Pons (tissue), 1 donor: ENCODE data around the gene GRIN3B.
A peak's percentile ranks its signal among the peaks of the same experiment; 100 is the strongest.

Experiments used
- DNase-seq: peaks from one replicate; pipeline ENCODE4 v3.0.0-alpha.2; 2016; ENCODE audit warnings: low spot score

GRIN3B gene

GRCh38 chr19:964116-964520 is 36.1 kb upstream of the GRIN3B start:
- no peak for DNase-seq

- no peak for DNase-seq
Observed at GRCh38 chr19:964761-965694, 35.2 kb upstream of the GRIN3B start.

- DNase-seq = no peak
Observed at GRCh38 chr19:966485-967088, 33.6 kb upstream of the GRIN3B start.

- DNase-seq = no peak
Observed at GRCh38 chr19:970695-971094, 29.5 kb upstream of the GRIN3B start.

- no peak for DNase-seq
Observed at GRCh38 chr19:971795-972194, 28.4 kb upstream of the GRIN3B start.

- DNase-seq = no peak
Observed at GRCh38 chr19:972281-972680, 27.9 kb upstream of the GRIN3B start.

DNA sequence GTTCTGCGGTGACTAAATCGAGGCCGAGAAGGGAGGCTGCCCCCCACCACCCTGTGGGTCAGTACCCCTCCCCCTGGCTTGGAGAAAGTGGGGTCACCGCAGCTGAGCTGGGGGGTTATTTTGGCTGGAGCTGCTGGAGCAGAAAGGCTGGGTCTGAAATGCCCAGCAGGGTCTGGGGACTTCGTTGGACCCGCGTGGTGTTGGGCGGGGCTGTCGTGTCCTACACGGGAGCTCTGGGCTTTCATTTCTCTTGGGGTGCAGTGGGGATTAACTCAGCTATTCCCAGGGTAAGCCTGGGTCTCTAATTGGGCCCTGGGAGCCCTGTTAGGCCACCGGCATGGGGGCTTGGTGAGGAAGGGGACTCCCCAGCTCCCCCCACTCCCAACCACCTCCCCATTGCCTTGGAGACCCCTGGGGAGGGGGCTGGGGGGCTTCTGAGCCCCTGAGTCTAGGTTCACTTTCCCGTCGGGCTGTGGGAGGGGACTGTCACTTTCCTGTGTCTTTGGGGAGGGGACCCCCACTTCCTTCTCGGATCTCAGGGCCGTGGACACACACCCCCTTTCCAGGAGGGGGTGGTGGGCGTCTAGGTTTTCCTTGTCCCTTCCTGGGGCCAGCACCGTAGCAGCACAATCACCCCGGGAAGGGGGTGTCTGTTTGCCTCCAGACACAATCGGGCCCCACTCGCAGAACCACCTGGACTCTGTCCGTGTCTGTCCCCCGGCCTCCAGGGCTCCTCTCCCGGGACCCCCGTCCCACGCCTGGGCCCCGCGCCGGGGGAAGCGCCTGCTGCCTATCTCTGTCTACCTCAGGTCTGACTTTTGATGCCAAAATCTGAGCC is 26.3 kb upstream of the GRIN3B start:
- no peak for DNase-seq

GRCh38 chr19:974564-975257 is 25.5 kb upstream of the GRIN3B start:
- no peak for DNase-seq

GRCh38 chr19:976476-976875 is 23.7 kb upstream of the GRIN3B start:
- no peak for DNase-seq

GRCh38 chr19:977058-977464 is 23.2 kb upstream of the GRIN3B start:
- no peak for DNase-seq

DNA sequence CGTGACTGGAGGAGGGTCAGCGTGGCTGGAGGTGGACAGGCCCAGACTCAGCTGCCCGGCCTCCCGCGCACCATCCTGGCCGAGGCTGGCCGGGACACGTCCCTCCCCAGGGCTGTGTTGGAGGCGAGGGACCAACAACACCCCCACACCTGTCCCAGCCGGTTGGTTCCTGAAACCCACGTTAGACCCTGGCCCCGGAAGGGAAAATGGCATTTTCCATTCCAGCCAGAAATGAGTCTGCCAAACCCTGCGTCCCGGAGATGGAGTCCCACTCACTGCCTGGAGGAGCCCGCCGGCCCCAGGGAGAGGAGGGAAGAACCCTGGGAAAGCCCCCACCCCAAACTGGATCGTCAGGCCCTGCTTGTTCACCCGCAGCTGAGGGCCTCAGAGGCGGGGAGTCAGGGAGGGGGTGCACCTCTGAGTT is 20.9 kb upstream of the GRIN3B start:
- DNase-seq = no peak

DNA sequence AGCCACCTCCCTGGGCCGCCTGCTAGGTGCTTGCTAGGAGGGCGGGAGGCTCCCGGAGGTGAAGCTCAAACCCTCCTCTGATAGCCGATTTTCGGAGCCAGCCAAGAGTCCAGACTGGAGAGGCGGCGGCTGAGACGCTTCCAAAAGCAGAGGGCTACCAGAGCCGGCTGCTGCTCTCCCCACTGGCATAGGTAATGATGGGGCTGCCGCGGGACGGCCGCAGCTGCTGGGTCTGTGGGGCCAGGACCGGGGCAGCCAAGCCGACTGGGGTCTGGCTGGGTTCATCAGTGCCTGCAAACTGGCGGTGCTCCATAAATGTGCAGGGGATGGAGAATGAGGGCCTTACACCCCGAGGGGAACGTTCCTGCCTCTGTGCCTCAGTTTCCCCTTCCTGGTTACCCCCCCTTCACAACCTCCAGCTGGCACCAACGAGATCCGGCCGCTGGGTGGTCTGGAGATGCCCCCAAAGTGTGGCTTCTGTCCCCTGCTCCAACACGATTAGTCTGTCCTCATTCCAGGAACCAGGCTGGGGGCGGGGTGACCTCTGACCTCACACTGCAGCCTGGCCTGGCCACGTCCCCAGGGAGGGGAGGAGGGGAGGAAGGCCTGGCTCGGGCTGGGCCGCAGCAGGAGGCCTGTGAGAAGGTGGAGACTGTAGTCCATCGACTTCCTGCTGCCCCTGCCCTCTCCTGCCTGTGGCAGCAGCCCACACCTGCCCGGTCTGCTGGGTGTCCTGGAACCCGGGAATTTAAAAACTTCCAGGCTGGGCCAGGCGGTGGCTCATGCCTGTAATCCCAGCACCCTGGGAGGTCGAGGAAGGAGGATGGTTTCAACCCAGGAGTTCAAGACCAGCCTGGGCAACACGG is 19.9 kb upstream of the GRIN3B start:
- no peak for DNase-seq

DNA sequence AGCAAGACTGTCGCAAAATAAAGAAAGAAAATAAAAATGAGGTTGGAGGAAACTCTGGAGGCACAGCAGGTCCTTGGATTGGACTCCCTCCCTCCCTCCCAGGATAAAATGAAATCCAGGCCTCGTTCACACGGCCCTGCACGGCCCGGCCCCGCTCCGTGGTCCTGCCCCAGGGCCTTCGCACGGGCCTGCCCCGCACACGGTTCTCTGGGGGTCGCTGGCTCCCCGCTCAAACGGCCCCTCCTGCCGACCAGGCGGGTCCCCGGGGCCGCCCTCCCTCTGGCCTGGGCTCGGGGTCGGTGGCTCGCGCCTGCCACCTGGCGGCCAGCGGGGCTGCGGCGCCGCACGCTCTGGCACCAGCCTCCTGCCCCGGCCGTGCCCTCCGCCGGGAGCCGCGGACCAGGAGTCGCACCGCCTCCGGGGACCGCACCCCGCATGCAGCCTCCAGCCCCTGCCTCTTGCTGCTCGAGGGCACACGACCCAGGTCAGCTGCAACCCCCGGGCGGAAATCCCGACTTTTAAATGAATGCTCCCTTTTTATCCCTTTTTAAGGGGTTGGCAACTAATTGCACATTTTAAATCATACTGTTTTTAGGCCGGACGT is 17.6 kb upstream of the GRIN3B start:
- DNase-seq = peak; percentile 31

DNA sequence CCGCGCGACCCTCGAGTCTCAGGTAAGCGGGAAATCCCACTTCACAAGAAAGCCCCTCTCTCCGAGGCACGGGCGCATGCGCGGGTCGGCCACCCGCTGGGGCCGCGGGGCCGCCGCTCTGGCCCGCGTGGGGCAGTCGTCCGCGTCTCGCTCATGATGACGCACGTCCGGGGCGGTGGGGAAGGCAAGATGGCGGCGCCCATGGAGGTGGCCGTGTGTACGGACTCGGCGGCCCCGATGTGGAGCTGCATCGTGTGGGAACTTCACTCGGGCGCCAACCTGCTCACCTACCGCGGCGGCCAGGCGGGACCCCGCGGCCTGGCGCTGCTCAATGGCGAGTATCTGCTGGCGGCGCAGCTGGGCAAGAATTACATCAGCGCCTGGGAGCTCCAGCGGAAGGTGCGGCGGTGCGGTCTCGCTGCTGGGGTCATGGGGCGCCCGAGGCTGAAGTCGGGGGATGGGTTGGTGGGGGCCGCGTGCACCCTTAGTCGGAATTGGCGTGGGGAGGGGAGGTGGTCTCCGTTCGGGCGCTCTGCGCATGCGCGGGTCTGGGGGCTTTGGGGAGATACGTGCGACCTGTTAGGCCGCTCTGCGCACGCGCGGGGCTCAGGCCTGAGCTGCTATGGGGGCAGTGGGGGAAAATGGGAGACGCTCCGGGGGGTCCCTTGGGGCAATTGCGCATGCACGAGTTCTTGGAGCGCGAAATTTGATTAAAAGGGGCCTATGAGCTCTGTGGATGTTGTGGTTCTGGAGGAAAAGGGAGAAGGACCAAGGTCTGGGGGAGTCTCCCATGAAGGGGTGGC is 15.9 kb upstream of the GRIN3B start, which contains the start of gene WDR18:
Gene WDR18 (plus strand): TSS at position 181 of the 803 bp plus-strand sequence. CDS start 9 bp downstream, at position 190.
- peak; percentile 90 for DNase-seq

DNA sequence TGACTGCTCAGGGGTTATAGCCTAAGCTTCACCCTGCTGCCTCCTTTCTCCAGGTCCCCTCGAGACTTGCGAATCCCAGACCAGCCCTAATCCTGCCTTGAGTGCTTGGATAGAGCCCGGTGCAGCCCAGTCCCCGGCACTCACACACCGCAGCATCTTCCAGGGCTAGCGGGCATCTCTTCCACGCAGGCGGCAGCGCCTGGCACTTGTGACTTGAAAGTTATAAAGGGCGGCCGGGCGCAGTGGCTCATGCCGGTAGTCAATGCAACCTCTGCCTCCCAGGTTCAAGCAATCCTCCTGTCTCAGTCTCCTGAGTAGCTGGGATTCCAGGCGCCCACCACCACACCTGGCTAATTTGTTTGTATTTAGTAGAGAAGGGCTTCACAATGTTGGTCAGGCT is 14.1 kb upstream of the GRIN3B start:
- DNase-seq = no peak

DNA sequence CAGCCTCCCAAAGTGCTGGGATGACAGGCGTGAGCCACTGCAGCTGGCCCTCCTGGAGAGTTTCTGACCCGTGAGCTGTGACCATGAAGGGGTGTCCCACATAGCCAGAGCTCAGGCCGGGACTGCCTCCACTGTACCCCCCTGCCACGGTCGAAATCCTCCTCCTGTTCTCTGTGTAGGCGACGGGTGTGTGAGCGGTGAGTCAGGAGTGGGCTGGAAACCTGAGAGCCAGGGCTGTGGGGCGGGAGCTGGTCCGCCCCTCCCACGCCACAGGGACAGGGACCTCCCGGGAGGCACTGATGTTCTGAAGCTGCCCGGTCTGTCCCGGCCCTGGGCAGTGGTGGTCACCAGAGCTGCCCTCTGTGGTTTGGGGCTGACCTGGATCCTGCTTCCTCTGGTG is 12.1 kb upstream of the GRIN3B start:
- no peak for DNase-seq

DNA sequence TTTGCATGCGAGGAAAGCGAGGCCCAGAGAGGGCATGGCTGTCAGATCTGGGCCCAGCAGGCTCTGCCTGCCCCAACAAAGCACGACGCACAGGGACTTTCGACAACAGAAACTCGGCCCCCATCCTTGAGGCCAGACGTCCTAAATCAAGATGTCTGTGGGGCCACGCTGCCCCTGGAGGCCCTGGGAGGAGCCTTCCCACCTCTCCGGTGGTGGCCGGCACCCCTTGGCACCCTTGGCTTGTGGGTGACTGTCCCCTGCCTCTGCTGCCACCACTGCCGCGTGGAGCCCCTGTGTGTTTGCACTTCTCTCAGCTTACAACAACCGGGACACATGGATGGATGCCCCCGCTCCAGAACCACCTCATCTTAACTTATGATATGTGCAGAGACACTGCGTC is 11.7 kb upstream of the GRIN3B start:
- DNase-seq = no peak

- DNase-seq = no peak
Observed at GRCh38 chr19:989381-990081, 10.7 kb upstream of the GRIN3B start.

GRCh38 chr19:990119-990571 is 10.1 kb upstream of the GRIN3B start:
- DNase-seq = no peak
